CD4-positive, alpha-beta T cell treated with Interleukin-6 at 100 ng/mL for 8 hours (primary cell): Measurements from ENCODE around the gene ARL15.

Experiments used
- DNase-seq: peaks from one replicate; pipeline ENCODE4 v3.0.0-alpha.2; 2020; ENCODE audit warnings: mixed read lengths, low spot score

The ARL15 gene

DNA sequence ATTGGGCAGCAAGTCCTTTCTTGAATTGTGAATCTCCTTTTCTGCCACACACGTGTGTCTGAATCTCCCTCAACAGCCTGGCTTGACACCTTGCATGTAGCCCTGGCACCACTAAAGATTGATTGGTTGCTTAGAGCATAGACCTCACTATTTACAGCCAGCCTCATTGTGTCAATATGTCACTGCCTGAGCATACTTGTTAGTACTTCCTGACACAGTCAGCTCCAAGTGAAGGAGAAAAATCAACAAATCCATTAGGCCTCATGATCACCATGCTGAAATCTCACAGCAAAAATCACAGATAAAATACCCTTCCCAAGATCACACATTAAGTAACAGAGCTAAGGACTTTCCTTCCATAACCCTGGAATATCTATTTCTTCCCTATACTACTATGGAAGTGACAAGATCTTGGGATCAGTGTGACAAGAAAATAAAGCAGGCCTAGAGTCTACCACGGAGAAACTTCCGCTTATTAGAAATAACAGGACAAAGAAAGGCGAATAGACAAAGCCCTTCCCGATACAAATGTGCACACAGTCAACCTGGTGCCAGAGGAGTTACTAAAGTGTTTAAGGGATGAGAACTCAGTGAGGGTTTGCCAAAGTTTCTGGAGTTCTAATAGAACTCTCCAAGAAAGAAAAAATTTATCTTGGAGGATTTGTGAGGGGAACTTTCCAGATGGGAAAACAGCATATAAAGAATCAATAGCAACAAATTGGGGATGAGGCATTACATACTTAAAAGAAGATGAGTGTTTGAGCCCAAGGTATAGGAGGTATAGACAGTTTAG is 5.6 kb upstream of the ARL15 start:
- no peak for DNase-seq

DNA sequence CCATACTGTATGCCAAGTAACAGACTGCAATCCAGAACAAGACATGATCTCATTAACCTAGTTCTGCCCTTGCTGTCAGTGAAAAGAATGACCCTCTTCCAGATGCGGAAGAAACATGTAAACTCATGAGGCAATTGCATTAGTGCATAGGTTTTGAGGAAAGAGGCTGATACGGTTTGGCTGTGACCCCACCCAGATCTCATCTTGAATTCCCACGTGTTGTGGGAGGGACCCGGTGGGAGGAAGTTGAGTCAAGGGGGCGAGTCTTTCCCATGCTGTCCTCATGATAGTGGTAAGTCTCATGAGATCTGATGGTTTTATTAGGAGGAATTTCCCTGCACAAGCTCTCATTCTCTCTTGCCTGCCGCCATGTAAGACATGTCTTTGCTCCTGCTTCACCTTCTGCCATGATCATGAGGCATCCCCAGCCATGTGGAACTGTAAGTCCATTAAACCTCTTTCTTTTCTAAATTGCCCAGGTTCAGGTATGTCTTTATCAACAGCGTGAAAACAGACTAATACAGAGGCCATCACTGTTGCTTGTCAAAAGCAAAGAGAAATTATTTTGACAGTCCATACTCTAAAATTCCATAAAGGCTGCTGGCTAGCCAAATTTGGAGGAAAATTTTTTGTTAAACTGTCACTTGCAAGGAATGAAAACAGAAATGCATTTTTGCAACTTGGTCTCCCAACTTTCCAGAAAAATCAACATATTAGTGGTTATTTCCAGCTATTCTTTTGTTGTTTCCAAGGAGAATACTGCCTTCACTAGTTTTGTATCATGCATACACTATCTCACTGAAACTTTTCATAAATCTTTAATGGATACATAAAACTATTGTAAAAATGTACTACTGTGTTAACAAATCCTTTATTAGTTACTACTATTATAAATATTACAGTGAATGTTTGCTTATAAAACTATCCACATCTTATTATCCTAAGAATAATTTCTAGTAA is 3.2 kb upstream of the ARL15 start:
- DNase-seq = no peak

DNA sequence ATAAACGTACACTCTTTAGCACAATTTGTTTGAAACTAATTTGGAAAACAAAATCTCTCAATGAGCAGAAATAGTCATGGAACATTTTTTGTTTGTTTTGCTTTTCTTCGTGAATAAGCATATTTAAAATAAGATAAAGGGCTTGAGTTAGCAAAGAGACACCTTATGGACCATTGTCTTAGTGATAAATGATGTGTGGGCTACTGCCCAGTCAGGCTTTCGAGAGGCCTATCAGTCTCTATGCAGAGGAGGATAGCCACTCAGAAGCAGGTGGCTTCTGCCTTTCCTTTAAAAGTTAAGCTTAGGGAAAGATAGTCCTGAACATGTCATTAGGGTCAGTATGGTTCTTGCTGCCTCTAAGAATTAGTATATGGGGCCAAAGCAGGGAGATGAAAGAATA is 2.1 kb upstream of the ARL15 start:
- no peak for DNase-seq

DNA sequence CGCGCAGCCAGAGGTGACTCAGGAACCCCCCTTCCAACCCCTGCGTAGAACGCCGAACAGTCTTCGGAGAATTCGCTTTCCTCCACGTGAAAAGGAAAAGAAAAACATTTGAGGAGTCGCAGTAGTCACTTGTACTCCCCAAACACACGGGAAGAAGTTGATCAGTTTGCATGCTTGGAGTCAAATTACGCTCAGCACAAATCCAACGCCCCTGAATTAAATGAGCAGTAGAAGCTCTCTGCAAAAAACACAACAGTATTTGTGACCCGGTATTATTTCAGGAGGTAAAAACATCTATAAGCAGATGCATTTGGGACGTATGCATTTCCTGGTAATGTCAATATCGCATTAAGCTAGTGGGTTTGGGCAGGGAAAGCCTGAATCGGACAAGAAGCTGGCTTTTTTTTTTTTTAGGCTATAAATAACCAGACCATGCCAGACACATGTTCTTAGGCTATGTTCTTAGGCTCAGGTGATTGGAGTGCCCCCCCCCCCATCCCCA is 854 bp upstream of the ARL15 start:
- no peak for DNase-seq

DNA sequence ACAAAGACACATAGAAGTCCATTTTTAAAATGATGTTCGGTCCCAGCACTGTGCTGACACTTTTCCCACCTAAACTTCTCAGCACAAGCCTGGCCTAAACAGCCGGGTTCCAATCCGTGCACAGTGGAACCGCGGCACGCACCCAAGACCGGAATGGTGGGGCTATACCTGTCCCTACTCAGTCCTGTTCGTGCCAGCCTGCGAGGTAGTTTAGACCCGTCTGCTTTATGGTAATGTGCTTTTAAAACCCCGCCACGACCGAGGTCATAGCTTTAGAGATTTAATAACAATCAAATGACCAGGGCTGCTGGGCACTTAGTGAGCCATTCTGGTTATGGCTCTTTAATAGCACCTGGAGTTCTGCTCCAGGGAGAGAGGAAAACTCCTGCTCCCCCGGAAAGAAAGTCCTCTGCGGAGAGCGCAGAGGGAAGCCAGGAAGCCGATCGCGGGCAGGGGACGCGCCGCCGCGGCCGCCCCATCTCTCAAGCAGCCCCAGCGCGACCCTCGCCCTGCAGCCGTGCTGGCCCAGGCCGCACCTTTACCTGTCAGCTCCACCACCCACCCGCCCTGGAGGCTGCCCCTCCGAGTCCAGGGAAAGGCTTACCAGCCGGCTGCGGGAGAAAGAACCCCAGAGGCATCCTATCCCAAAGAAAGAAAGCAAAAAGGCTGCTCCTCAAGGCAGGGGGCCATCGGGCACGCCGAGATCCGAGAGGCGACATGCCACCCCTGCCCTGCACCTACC is 511 bp downstream of the ARL15 start:
- DNase-seq = peak; percentile 16

DNA sequence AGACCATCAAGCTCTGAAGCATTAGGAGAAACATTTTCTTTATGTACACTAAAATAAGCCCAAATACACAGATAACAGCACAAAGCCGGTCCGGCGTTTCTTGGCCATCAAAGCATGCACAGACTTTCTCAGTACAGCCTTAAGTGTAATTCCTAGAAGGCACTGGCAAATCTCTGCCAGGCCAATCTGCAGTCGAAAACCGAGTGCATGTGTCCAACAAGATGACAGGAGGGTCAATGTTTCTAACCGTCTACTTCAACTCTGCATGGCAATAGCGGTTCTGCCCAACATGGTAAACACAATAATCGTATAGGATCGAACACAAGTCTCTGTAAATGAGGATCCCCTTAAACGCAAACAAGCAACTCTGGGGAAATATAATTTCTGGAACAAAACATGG is 1.1 kb downstream of the ARL15 start:
- DNase-seq = no peak

DNA sequence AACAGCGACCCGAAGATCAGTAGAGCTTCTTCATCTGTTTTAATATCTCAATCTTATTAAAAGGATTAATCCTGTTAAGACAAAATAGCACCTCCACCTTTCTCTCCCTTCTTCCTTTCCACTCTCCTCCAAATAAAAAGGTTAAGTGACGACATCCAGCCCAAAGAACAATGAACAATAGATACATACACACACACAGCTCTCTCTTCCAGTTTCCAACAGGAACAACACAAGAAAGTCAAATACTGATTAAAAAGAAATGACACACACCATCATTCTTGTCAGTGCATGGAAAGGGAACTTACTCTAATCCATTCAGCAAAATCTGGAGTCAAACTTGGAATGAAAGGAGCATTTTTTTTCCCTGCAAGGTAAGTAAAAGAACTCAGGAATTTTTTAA is 2.8 kb downstream of the ARL15 start:
- DNase-seq = no peak

DNA sequence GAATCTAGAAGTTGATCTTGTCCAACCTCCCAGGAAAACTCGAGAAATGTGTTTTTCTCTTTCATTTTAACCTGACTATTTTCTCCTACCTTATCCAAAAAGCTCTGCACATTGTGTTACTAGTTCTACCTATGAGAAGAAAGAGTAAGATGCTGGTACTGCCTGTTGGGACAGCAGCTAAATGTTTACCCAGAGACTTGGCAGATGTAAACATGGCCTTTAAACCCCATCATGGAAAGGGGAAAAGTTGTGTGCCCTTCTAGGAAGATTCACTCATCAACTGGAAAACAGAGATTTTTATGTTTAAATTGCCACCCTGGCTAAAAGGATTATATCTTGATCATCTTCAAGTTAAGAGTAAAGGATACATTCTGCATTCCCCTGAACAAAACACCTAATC is 3.5 kb downstream of the ARL15 start:
- no peak for DNase-seq

DNA sequence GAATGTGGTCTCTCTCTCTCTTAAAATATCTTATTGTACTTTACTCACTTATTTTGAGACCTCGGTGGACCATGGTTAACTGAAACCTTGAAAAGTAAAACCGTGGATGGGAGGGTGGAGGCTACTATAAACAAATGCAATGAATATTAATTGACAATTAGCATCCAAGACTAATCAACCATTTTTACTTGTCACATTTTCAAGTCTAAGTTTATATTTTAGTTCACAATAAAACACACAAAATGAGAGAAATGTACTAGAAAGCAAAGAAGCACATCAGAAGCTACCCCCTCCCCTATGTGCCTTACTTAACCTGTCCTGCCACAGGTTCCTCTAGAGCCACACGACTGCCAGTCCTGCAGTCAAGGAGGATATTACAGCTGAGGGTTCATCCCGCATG is 4.6 kb downstream of the ARL15 start:
- no peak for DNase-seq

DNA sequence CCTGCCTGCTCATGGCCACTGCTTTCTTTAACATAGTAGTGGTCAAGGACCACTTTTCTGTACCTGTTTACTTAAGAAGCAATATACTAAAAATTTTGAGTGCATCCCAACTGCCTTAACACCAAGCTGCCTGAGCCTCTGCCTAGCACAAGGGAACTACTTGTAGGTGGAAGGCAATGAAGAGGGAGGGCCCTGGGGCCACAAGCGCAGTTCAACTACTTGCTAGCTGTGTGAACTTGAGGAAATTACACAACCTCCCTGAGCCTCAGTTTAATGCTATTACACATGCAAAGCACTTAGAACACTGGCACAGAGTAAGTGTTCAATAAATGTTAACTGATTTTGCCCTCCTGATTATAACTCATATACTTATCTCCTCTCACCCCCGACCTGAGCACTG is 6.3 kb downstream of the ARL15 start:
- DNase-seq = no peak

DNA sequence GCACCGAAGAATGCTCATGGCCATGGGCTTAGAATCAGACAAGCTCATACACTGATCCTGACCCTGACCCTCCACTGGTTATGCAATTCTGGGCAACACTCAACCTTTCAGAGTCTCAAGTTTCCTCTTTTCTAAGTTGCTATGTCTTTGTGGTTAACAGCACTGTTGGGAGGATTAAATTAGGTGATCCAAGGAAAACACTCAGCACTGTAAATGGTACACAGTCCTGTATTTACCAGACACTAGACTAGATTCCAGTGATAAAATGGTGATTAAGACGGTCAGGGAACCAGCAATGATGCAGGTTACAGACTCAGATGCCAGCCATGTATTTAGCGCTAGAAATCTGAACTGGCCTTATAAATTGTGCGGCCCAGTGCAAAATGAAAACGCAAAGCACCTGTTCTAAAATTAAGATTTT is 8.1 kb downstream of the ARL15 start:
- DNase-seq = no peak

DNA sequence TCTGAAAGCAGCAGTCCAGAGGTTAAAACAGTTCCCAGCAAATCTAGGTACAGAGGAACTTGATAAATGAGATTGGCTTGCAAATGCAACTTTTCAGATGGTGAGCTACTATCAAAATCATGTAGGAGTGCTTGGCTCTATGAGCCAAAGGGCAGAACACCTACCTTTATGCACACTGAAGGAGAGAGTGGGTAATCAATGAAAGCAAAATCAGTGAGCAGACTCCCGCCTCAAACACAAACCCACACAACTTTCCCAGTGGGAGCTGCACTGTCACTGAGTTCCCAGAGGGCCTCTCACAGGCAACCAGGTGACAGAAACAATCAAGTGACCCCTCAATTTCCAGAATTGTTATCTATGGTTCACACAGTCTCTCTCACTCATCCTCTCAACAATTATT is 8.5 kb downstream of the ARL15 start:
- DNase-seq = no peak

DNA sequence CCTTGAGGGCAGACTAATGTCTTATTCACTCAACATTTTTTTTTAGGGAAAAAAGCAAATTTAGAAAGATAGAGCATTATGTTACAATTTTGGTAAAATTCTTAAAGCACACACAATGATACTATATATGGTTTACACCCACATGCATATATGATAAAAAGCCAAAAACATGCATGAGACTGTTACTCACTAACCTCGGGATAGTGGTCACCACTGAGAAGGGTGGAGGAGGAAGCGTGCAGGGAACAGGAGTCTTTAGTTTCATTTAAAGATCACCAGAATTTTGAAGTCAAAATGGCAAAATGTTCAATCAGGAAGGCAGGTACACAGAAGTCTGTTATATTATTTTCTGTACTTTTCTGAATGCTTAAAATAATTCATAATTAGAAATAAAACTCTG is 9.2 kb downstream of the ARL15 start:
- no peak for DNase-seq

DNA sequence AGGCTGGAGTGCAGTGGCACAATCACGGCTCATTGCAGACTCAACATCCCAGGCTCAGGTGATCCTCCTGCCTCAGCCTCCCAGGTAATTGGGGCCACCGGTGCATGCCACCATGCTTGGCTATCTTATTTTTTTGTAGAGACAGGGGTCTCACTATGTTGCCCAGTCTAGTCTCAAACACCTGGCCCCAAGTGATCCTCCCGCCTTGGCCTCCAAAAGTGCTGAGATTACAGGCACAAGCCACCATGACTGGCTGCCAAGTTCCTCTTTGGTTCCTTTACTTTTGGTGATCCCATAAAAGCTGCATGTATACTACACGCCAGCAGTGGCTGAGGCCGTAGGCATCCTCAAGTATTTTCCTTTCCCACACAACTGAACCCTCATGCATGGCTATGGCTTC is 11.4 kb downstream of the ARL15 start:
- no peak for DNase-seq

DNA sequence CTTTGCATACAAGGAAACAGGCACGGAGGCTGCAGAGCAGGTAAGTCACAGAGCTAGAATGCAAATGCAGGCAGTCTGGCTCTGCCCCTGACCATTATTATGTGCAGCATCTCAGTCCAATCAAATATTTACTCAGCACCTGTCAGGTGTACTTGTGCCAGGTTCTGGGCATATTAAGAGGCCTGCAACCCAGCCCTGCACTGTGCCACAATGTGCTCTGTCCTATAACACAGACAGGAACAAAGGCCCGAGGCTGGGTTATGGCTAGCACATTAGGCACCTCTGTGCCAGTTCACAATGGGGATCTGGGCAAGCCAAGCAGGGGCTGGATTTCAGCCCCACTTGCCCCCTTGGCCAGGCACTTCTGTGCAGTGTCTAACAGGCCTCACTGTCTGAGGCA is 14.0 kb downstream of the ARL15 start:
- DNase-seq = no peak

DNA sequence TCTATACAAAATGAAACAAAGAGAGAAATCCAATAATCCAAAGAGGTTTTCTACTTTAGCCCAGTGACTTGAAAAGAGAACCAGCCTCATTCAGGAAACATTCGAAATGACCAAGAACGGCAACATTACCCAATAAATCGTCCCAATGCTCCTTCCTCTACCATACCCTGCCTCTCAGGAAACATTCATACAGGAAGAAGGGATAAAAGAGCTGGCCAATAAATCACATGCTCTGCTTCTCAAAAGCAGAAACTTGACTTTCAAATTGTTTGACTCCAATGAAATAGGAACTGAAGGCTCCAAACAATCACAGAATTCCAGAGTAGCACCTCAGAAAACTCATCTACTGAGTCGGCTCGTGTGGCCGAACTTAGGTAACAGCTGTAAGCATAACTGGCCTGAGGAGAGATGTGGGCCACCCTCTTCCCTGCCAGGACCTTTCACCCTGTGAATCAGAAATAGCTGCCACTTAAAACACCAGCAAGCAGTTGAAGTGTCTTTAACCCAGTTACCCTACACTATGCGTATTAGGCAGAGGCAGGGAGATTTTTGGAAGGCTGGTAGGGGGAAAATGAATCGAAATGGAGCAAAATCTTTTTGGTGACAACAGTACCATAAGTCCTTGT is 14.6 kb downstream of the ARL15 start:
- no peak for DNase-seq

DNA sequence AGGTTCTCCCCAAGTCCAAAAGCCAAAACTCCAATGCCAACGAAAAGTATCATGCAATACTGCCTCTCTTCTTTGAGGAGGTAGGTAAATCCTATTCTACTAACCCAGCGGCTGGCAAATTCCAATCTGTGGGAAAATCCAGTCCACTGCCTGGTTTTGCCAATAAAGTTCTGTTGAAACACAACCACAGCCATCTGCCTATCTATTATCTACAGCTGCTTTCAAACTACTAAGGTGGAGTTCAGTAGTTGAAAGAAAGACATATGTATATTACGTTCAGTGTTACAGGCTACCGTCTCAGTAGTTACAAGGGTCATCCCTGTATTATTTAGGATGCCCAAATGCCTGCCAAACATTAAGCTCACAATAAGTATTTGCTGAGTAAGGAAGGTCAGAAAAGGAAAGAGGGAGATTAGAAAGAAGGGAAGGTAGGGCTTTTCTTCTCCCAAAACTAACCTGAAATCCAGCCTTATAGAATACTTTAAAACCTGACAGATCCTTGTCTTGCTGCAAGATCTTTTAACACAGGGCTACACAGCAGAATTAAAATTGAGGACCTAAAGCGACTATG is 16.2 kb downstream of the ARL15 start:
- no peak for DNase-seq

DNA sequence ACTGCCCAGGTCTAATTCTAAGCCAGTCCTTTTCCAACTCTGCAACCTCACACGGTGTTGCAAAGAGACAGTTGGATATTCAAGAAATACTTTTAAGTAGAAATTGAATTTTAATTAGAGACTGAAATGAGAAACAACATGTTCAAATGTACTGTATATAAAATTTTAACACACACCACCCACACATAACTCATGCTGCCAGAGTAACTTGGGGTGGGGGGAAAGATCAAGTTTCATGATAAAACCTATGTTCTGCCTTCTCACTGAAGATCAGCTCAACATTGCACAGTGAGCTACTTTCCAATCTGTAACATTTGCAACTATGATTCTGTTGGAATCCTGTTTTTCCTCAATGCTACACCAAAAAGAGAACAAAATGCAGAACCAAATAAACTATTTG is 17.5 kb downstream of the ARL15 start:
- no peak for DNase-seq

DNA sequence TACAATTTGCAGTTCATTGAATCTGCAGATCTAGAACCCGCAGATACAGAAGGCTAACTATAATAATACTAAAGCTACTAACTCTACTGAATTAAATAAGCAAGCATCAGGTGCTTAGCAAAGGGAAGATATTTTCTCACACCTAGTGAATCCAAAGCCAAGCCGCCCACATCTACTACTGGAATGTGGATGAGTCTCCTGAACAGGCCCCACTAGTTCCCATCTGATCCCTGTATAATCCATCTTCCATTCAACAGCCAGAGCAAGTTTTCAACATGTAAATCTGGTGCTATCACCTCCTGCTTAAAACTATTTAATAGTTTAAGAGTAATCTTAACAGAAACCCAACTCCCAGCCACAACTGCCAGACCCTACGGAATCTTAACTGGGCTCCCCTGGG is 18.9 kb downstream of the ARL15 start:
- no peak for DNase-seq

DNA sequence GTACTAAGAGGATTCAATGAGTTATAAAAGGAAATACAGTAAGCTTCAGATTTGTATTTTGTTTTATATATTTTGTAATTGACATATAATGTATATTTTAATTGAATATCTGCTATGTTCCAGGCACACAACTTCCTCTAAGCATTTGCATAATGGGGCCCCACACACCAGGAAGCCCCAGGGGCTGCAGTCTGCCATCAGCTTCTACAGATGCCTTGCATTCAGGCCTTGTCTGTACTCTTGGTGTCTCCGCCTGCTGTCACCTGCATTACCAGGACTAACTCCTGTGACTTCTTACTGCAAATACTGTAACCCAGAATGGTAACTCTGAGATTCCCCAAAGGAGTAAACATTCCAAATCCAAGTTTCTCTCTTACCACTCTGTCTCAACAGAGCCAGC is 20.6 kb downstream of the ARL15 start:
- DNase-seq = no peak

DNA sequence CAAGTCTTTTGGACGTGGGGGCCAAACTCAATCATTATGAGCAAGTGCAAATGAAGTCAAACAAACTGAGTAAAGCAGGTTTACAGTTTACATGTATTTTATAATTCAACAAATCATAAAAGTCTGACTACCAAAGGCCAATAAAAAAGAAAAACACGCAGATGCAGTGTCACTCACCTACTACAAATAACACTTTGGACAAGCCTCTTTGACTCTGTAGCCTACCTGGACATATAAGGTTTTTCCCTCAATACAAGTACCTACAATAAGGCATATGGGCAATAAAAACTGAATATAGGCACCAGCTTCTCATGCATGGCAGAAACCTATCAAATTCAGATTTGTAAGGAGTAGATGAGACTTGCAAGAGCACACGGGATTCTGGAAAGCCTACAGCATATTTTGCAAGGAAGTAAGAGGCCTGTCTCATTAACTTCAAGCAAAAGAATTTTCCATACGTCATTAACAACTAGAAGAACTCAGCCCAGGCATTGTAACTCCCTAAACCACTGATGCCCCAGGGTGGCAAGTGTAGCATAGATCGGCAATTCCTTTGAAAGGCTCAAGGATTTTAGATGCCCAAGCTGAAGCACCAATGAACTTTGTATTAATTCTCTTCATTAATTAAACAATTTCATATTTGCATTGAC is 21.7 kb downstream of the ARL15 start:
- no peak for DNase-seq
